T-helper 2 cell treated with Interferon-gamma antibody and Interleukin-4, amounts not matched to agents 100 ng/mL and 5 ng/mL, for 36 hours (primary cell): ENCODE measurements around the gene SPOCD1. TPM values are rescaled to one million over a fixed set of nuclear protein-coding genes. Genes with fewer than 3 reads are reported as not detected.

ENCODE experiments used
- intact Hi-C: fragments of 100-400 bp; cut with micrococcal nuclease; formaldehyde crosslinking; loops from one replicate; pipeline ENCODE4 v1.15.1; 2023
- total RNA-seq: library from RNA; stranded (reverse); gene quantifications from 2 replicates; pipeline ENCODE4 v1.2.3, GENCODE V29; 2022

The SPOCD1 gene
- total RNA-seq, 1 donor from 2014 or later: not detected

DNA sequence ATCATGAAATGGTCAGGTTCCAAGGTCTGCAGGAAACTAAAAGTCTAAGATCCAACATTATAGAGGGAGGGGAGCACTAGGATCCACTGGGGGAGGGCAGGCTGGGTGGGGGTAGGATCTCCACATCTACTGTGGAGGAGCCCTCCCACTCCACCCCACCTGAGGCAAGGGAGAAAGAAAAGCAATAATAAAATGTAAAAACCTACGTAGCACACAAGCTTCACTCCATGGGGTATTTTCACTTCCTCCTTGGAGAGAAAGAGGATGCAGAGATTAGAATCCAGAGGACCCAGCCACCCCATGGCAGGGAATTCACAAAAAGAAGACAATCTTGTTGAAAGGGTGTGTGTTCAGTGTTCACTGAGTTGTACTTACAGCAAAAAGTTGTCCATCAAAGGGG is 14.4 kb downstream of the SPOCD1 start:
- intact Hi-C loops: no loop called here

DNA sequence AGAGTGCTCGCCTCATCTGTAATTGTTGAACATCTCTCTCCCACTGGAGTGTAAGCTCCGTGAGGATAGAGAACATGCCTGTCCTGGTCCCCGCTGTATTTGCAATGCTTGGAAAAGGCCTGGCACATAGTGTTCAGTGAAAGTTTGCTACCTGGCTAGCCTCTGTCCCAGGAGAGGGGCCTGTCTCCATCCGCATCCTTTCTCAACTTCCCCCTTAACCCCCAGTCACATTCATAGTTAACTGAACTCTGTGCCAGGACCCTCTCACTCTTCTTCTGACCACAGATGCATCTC is 15.2 kb downstream of the SPOCD1 start:
- intact Hi-C loops: no loop called here

DNA sequence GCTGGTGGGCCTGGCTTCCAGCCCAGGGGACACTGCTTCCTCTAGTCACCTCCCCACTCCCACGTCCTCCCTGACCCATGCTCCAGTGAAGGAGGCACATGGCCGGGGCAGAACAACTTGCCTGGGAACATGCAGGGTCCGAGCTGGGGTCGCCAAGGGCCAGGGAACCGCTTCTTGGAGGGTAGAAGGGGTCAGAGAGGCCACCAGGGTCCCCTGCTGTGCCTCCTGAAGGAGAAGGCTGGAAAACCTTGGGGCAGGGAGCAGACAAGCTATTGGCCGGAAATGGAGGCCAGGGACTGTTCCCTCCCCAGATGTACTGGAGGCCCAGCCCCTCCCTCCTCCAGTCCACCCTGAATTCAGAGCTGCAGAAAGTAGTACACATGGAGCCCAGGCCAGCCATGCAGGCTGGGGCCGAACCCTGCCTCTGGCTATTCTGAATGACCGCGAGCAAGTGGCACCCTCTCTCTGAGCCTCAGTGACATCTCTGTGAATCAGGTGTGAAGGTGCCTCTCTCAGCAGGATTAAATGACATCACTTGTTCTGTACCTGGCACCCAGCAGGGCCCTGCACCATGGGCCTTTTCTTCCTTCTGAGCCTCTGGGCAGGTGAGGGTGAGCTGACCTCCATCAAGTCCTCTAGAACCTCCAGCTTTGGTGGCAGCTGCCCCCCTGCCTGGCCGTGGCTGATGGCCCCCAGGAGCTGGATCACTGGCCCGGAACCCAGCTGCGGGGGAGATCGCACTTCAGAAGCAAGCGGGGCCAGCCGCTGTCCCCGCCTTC is 15.7 kb downstream of the SPOCD1 start:
- intact Hi-C loops: no loop called here

DNA sequence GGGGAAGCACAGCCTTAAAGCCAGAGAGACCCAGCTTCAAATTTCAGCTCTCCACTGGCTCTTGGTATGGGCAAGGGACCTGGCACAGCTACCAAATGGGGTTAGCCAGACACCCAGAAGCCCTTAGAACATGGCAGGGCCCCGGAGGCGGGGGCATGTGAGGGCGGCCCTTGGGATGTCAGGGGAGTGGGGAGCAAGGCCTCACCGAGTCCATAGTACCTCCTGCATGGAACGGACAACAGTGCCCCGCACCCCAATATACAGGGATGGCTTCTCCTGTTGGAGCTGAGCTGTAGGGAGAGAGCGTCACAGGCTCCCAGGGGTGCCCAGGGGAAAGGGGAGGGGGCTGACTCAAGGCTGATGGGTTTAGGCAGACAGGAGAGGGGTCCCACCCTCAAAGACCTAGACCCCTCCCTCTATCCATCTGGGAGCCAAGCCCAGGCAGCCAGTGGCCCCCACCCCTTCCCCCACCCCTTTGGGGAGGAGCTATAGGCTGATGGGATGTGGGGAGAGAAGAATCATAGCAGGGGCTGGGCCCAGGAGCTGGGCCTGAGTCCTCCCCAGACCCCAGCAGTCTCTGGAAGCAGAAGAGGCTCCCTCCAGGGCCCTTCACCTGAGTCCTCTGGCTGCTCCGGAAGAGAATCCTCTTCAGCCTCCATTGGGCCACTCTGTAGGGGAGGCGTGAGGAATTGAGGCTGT is 16.5 kb downstream of the SPOCD1 start:
- intact Hi-C loops: no loop called here

DNA sequence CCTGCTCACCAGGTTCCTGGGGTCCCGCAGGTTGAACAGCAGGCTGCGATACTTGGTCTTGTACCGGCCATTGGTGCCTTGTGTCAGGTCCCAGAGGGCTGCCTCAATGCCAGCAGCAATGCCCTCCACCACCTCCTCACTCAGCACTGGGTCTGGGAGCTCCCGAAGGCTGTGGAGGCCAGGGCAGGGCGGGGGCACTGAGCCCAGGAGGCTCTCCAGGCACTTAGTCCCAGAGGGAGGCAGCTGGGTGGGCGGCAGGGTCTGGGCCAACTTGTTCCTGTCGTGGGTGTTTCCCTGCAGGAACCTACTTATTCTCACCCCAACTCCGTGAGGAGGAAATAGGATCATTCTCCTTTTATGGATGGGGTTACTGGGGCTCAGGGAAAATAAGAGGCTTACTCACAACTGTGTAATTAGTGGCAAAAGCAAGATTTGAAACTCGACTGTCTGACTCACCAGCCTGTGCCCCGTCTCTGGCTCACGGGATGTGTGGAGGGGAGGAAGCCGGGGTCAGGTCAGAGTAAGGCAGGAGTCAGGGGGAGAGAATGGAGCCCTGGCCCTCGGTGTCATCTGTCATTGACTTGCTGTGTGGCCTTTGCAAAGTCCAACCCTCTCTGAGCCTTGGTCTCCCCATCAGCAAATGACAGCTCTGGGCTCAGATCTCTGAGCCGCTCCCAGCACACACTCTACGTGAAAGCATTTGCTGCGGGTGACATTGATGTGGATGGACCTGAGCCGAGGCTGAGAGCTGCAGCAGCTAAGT is 17.2 kb downstream of the SPOCD1 start:
- intact Hi-C loops: no loop called here

DNA sequence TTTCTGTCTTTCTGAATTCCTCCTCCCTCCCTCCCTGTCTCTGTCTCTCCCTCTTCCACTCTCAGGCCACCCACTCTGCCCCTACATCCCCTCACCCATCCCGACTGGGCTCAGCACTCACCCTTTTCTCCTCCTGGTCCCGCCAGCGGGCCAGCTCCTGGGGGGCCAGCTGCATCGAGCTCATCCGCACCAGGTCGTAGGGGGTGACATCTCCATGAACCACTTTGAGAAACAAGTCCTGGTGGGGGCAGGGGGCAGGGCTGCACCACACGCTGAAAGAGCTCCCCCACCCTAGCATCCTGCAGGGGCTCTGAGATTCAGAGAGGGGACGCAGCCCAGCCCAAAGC is 17.8 kb downstream of the SPOCD1 start:
- intact Hi-C loops: no loop called here

DNA sequence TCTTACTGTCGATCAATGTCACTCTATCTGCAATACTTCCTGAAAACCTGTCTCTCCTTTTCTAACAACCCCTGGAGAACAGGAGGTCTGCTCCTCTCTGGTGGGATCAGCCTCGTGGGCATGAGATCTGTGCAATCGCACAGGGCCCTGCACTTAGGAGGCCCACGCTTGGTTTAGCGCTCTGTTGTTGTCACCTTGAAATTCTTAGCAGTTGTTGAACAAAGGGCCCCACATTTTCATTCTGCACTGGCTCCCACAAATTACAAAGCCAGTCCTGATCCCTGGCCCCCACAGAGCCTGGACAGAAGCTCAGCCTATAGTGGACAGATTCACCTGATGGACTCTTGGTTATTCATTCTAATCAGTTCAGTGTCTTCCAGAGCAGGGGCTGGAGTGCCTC is 18.6 kb downstream of the SPOCD1 start:
- intact Hi-C loops: no loop called here

DNA sequence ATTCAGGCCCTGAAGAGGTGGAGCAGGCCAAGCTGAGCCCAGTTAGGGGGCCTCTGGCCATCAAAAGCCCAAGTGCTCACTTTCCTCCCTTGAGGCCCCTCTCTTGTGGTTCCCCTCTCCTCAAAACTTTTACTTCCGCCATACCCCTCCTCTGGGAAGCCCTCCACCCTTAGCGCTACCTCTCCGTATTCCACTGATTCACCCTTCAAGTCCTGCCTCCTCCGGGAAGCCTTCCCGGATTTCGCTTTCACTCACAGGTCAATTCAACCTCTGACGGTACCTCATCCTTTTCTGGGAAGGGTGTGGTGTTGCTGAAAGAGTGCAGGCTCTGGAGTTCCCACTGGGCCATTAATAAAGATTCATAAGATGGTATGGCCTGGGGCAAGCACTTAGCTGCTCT is 19.1 kb downstream of the SPOCD1 start:
- intact Hi-C loops: no loop called here

DNA sequence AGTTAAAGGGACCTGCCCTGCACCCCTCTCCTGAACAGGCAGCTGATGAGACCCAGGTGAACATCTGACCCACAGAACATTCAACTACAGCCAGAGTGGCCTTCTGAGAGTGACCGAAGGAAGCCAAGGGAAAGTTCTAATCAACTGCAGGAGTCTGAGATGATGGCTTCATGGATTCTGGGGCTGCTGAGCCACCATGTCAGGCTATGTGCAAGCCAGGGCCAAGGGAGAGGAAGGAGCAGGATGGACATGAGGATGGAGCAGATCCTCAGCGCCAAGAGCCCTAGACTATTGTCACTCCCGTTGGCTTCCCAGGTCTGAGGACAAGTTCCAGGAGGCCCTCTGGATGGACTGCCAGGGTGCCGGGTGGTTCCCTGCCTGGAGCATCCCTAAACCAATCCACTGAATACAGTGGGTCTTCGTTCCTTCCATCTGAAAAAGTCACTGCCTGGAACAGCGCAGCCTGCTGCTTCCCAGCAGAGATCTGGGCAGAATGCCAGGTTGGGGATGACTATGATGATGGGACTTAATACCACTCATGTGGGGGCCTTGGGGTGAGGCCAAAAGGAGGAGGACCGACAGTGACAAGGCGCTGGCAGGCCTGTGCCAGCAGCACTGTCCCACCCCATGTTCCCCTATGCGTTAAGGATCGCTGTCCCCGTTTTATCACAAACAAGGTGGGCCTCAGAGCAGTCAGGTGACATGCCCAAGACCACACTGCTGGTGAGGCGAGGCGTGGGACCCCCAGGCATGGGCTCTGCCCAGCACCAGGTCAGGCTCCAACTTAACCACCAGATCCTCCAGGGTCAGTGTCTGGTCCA is 19.8 kb downstream of the SPOCD1 start:
- intact Hi-C loops: no loop called here

DNA sequence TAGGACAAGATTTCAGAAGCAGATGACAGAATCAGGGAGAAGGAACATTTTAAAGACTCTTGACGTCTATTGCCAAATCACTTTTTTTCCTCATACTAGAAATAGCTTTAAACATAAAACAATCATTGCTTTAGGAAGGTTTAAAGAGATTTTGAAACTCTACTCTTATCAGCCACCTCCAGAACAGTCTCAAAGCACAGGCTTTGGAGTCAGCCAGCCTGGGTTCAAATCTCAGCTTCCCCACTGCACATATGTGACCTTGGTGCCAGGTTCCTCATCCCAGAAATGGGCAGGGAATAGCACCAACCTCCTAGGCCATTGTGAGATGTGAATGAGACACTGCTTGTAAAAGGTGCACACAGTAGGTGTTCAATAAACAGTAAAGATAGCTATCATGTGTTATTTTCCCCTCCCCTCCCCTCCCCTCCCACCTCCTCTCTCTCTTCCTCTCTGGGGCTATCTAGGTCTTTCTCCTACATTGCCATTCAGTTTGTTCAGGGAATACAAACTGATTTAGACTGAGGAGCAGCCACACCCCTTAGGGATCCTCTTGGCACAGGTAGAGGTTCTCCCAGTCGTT is 20.6 kb downstream of the SPOCD1 start:
- intact Hi-C loops: no loop called here

DNA sequence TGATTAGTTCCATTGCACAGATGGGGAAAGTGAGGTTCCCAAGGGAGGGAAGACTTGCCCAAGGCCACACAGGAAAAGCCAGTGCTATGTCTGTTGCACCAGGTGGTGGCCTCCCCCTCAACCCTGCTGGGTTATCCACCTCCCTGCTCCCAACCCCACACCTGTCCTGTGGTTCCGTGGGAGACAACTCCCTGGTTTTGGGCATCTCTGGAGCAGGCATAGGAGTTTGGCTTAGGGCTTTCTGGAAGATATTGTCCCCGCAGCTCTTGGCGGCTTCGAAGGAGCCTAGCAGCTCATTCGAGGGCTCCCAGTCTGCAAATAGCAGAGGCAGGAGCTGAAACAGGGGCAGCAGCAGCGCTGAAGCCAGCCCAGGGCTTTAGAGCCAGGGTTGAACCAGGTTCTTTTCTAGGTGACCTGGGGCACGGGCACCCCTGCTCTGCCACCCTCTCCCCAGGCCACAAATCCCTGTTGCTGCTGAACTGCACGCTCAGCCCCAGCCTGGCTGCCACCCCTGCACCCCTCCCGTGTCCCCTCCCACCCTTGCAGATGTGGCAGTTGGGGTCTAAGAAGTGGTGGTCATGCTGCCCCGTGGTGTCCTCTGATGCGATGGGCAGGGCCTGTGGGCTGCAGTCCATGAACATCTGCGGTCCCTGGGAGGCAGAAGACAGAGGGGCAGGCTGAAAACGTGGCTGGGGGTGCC is 22.1 kb downstream of the SPOCD1 start:
- intact Hi-C loops: no loop called here

DNA sequence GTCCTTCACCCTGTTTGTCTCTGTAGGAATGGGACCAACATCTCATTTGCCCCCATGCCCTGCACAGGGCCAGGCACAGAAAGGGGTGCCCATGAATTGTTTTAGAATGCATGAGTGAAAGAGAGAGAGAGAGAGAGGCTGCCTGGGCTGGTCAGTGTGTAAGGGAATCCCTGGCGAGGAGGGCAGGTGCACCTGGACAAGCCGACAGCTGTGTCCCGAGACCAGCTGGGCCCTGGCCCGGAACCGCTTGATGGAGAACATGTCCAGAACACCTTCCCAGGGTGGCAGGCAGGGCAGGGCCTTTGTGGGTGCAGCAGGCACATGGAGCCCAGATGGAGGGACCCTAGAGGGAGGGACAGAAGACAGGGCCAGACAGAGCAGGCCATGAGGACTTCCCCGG is 22.7 kb downstream of the SPOCD1 start:
- intact Hi-C loops: no loop called here

DNA sequence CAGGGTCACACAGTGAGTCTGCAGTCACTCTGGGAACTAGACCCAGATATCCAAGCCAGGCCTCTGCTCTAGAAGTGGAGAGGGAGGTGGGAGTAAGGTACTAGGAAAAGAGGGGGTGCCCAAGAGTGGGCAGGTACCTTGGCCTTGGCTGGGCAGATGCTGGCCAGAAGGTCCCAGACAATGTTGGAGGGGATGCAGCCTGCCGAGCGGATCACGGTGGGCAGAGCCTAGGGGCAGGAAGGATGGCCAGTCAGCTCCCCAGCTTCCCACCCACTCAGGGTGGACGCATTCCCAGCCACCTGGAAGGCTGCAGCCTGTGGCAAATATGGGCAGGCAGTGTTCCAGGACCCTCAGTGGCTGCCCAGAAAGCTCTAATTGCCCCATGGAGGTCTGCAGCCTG is 23.3 kb downstream of the SPOCD1 start:
- intact Hi-C loops: no loop called here

DNA sequence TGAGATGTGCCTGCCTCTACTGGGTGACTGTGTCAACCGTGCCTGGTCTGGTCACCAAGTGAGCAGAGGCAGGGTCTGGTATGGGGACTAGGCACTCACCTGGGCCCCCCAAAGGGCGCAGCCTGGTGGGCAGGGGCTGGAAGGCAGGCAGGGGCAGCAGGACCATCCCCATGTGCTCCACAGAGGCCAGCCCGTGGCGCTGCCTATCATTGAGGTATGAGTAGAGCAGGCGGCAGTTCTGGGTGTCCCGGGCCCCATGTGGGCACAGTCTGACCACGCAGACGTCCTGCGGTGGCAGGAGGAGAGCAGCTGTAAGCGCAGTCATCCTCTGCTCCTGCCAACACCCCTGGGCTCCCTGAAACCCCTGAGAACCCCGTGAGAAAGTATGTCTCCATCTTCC is 23.7 kb downstream of the SPOCD1 start:
- intact Hi-C loops: no loop called here

DNA sequence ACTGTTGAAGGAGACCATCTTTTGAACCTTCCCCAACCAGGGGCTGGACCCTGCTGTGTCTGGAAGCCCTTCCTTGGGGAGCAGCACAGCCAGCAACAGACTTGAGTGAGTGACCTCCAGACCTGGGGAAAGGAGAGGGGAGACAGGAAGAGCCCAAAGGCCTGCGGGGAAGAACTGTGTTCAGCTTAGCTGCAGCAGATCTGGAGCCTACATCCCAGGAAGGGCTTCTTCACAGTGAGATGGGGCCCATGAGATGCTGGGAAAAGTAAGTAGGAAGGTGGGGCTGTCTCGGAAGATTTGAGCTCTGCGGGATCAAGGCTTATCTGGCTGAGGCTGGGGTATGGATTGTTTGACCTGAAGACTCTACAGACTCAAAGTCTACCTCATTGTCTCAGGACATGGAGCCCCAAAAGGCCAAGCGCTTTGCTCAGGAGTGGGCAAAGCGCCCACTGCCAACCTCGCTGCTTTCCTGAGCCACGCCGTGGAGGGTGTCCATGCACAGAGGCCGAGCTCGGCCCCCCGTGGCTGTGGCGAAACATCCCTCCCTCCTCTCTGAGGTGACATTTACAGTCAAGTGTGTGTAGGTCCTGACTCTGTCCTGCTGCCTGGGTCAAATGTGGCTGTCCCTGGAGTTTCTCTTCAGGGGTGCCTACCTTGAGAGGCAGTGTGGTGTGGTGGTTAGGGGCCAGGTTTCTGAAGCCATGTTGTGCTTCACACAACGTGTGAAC is 24.5 kb downstream of the SPOCD1 start:
- intact Hi-C loops: no loop called here

DNA sequence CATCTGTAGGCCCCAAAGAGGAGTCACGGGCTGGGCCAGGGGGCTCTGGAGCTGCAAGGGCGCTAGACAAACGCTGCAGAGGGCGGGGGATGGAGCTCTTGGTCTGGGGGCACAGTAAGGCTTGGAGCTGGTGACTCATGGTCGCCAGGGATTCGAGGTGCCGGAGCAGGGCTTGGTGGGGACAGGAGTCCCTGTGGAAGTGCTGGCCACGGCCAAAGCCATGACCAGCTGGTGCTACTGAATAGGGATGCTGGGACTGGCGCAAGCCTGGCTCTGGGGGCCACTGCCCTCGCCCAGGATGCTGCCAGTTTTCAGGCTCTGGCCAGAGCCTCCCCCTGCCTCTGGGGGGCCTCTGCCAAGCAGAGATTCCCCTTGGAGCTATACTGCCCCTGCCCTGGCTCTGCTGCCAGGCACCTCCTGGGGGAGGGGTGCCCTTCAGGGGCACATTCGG is 25.2 kb downstream of the SPOCD1 start:
- intact Hi-C loops: no loop called here

DNA sequence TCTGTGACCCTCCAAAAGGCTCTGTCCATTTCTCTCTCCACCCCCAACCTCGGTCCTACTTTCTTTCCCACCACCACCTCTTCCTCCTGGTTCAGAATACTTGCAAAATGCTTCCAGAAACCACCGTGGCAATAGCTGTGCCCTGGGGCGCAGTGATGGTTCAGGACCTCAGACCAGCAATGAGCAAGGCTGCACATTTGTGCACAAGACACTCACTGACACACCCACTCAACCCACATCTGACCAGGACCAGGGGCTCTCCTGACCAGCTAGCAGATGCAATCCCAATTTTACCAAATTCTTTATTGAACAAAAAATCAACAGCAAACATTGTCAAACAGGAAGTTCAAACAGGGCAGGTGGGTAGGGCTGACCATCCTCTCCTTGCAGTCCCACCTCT is 25.7 kb downstream of the SPOCD1 start:
- intact Hi-C loops: no loop called here

DNA sequence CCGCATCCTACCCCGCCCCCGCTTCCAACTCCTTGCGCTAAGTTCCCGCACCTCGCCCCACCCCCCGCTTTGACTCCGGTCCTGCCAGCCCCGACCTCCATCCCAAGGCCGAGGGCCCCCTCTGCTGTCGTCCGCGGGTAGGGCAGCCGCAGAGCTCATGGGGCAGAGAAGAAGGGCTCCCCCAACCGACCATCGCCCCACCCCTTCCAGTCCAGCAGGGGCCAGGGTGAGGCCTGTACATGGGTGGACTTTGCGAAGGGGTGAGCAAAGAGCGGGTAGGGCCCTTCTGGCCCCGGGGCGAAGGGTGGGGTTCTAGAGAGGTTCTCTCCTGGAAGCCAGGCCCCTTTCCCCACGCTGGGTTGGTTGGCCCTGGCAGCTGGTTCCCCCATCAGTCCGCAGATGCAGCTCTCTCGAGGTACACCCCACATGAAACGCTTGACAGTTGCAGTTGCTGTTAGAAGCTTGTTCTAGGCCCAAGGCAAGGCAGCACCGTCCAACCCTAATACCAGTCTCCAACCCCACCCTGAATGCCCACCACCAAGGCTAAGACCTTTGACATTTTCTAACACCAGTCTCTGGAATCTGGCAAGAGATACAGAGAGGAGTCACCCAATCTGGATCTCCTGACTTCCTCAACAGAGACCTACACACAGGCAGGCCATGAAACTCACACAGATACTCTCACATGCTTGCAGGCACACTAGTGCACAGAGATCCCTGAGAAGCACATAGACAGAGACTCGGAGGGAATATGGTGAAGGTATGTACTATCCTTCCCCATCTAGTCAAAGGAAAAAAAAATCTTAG is 26.4 kb downstream of the SPOCD1 start:
- intact Hi-C loops: loop anchor here (5.0 kb wide), 2 partner anchors 147 to 227 kb away; partner anchors contain the start of gene PEF1

DNA sequence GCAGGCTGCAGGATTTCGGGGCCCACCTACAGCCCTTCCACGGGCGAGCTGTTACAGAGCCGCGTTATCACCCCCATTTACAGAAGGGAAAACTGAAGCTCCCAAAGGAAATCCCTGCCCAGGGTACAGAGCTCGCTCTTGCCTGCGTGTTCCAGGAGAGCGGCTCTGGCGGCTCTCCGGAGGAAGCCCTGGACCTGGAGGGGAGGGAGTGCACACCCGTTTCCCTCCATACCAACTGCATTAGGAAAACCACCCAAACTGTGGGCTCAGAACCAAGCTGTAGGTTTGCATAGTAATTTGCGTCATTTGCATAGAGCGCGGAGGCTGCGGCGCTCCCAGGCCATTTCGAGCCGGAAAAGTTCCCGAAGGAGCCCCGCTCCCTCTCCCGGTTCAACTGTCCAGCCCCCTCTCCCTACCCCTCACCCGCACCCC is 27.0 kb downstream of the SPOCD1 start:
- intact Hi-C loops: loop anchor here (1.0 to 5.0 kb wide), 4 partner anchors 26 to 227 kb away; partner anchors contain the start of gene PEF1
